COLO829 (cell line): ENCODE data around the gene SAMD11.

ENCODE experiments used
- DNase-seq: peaks from one replicate; pipeline ENCODE4 v3.0.0; 2012; ENCODE audit warnings: low spot score

The SAMD11 gene

GRCh38 chr1:904310-904950 is 19.3 kb upstream of the SAMD11 start:
- DNase-seq: peak; percentile 35

- DNase-seq: no peak
Measured at GRCh38 chr1:905071-905749, 18.5 kb upstream of the SAMD11 start.

- DNase-seq: no peak
Measured at GRCh38 chr1:905811-906599, 17.7 kb upstream of the SAMD11 start.

- DNase-seq: no peak
Measured at GRCh38 chr1:906600-907420, 16.9 kb upstream of the SAMD11 start.

- no peak for DNase-seq
Measured at GRCh38 chr1:907611-908451, 15.9 kb upstream of the SAMD11 start.

GRCh38 chr1:908661-909060 is 15.1 kb upstream of the SAMD11 start:
- DNase-seq: no peak

- DNase-seq: no peak
Measured at GRCh38 chr1:909861-910310, 13.8 kb upstream of the SAMD11 start.

- DNase-seq: no peak
Measured at GRCh38 chr1:910311-910880, 13.3 kb upstream of the SAMD11 start.

- DNase-seq: peak; percentile 36
Measured at GRCh38 chr1:910881-911721, 12.6 kb upstream of the SAMD11 start.

- DNase-seq: no peak
Measured at GRCh38 chr1:911875-912739, 11.6 kb upstream of the SAMD11 start.

GRCh38 chr1:912740-913301 is 10.9 kb upstream of the SAMD11 start:
- no peak for DNase-seq

GRCh38 chr1:913491-914130 is 10.1 kb upstream of the SAMD11 start:
- no peak for DNase-seq

GRCh38 chr1:914131-914890 is 9.4 kb upstream of the SAMD11 start:
- DNase-seq: no peak

GRCh38 chr1:914891-915280 is 8.8 kb upstream of the SAMD11 start:
- no peak for DNase-seq

- no peak for DNase-seq
Measured at GRCh38 chr1:915295-916172, 8.2 kb upstream of the SAMD11 start.
